Peyer's patch (tissue), 4 donors: ENCODE measurements around the gene TTC16.

Source experiments
- POLR2A ChIP-seq, 2 donors: fragments of 450-650 bp; IDR thresholded peaks; one replicate each; pipeline ENCODE4 v1.5.1; 2017; ENCODE audit warnings: antibody characterized with exemption in 2 of 2, mild to moderate bottlenecking in 2 of 2, moderate library complexity in 2 of 2
- TF ChIP-seq, protein P1 (sequence below), 6 experiments: fragments of 450-650 bp in 4 of 6; fragments of 200-600 bp in 2 of 6; sonication (generic) in 1 of 6; IDR thresholded peaks; one replicate each; pipeline ENCODE4 v1.5.1; 2017 to 2019; ENCODE audit warnings: antibody characterized with exemption in 6 of 6, mild to moderate bottlenecking in 3 of 6, moderate library complexity in 1 of 6

DNA sequence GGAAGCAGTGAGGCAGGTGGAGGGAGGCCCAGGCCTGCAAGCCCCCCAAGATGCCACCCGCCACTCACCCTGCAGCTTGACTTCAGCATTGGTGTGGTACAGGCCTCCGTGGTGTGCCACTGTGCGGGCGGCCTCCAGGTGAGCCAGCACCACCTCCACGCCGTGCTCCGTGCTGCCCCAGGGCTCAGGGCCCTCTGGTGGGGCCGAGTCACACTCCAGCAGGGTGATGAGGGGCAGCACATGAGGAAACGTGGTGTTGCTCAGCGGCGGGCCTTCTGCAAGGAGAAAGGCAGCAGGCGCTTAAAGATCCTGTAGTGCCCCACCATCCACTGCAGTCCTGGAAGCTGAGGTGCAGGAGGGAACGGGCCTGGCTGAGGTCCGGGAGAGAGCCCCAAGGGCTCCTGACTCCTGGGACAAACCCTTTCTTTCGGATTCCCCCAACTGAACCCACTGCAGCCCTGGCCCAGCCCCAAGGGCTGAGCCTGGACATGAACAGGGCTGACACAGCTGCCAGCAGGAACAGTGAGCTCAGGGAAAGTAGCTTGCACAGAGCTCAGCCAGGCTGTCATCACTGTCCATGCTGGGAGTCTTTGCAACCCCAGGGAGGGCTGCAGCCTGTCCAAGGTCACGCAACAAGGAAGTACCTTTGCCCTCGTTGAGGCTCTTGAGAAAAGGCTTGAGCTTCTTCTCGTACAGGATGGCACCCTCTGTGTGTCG, 23.9 kb downstream of the TTC16 start:
- TF ChIP-seq, protein P1, sequence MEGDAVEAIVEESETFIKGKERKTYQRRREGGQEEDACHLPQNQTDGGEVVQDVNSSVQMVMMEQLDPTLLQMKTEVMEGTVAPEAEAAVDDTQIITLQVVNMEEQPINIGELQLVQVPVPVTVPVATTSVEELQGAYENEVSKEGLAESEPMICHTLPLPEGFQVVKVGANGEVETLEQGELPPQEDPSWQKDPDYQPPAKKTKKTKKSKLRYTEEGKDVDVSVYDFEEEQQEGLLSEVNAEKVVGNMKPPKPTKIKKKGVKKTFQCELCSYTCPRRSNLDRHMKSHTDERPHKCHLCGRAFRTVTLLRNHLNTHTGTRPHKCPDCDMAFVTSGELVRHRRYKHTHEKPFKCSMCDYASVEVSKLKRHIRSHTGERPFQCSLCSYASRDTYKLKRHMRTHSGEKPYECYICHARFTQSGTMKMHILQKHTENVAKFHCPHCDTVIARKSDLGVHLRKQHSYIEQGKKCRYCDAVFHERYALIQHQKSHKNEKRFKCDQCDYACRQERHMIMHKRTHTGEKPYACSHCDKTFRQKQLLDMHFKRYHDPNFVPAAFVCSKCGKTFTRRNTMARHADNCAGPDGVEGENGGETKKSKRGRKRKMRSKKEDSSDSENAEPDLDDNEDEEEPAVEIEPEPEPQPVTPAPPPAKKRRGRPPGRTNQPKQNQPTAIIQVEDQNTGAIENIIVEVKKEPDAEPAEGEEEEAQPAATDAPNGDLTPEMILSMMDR (IDR thresholded peaks at IDR 0.05): no peak
- TF ChIP-seq POLR2A (IDR thresholded peaks at IDR 0.05): no peak
